Activated CD8-positive, alpha-beta T cell treated with anti-CD3 and anti-CD28 coated beads for 36 hours (primary cell): ENCODE results near the gene SAMD10. TPM values are rescaled to one million over a fixed set of nuclear protein-coding genes. Genes with fewer than 3 reads are reported as not detected.

ENCODE experiments used
- ATAC-seq: fragments of 200-7000 bp; cut with Tn5 transposase; one replicate; pipeline ENCODE4 v1.10.0; 2021; ENCODE audit warnings: mild to moderate bottlenecking, moderate library complexity
- CTCF ChIA-PET: fragments of 350-600 bp; sonication (Branson Sonifier 250); formaldehyde crosslinking; loops from one replicate; lab custom pipeline; 2021; ENCODE audit warnings: antibody characterized with exemption; lab: Charles Lee
- POLR2A ChIA-PET: fragments of 350-600 bp; sonication (Branson Sonifier 250); formaldehyde crosslinking; loops from one replicate; lab custom pipeline; 2021; ENCODE audit warnings: antibody characterized with exemption; lab: Charles Lee
- DNase-seq: peaks from one replicate; pipeline ENCODE4 v3.0.0-alpha.2; 2020
- H3K27ac Mint-ChIP-seq: one replicate; pipeline ENCODE4 v1.8.0; 2021; ENCODE audit warnings: mild to moderate bottlenecking, mixed read lengths
- H3K27me3 Mint-ChIP-seq: one replicate; pipeline ENCODE4 v1.8.0; 2021; ENCODE audit warnings: mixed read lengths
- H3K36me3 Mint-ChIP-seq: one replicate; pipeline ENCODE4 v1.8.0; 2021; ENCODE audit warnings: low read depth, mixed read lengths
- H3K4me1 Mint-ChIP-seq: one replicate; pipeline ENCODE4 v1.8.0; 2021; ENCODE audit warnings: low read depth, mixed read lengths
- H3K4me3 Mint-ChIP-seq: one replicate; pipeline ENCODE4 v1.8.0; 2021; ENCODE audit warnings: mild to moderate bottlenecking, moderate library complexity, mixed read lengths
- H3K9me3 Mint-ChIP-seq: one replicate; pipeline ENCODE4 v1.8.0; 2021; ENCODE audit warnings: mixed read lengths
- intact Hi-C: fragments of 100-400 bp; cut with micrococcal nuclease; formaldehyde crosslinking; loops from one replicate; pipeline ENCODE4 v1.10.0; 2022
- total RNA-seq, 2 experiments: library from RNA; stranded (reverse); gene quantifications; one replicate each; pipeline ENCODE4 v1.2.3, GENCODE V29; 2021
- TF ChIP-seq, protein P1 (sequence below): fragments of 200-600 bp; IDR thresholded peaks from one replicate; pipeline ENCODE4 v1.8.0; 2022; ENCODE audit warnings: antibody characterized with exemption, mild to moderate bottlenecking

SAMD10 gene
- 10 to 100 TPM; 17.4 to 17.5 TPM for total RNA-seq

DNA sequence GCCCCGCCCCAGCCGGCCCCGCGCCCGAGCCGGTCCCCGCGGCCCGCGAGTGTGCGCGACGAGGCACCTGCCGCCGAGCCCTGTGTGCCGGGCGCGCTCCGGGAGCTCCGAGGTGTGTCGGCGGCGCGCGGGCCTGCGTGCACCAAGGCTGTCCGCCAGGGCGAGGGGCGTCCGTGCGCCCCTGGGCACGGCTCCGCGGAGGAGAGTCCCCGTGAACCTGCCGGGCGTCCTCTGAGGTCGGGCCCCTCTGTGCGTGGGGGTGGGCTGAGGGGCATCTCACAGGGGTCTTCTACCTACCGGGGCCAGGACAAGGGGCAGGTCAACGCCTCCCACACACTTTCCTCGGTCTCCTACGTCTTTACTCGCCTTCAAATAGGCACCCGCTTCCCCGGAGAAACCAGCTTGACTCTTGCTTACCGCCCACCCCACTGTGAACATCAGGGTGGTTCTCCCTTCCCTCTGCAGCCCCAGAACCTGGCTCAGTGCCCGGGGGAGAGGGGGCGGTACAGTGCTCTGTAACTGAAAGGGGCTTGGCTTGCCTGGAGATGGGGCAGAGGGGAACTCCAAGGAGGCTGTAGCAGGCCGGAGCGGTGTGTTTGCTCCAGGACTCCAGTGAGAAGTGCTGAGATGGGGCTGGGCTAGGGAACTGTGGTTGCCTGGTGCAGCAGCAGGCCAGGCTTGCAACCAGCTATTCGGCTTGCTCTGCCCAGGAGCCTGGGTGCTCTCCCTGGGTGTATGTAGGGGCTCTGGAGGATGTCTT lies at the start of gene SAMD10:
Gene SAMD10, minus strand, starts transcription at position 86 of the 760 bp plus-strand sequence. CDS start 175 bp downstream, outside the sequence.
- Mint-ChIP-seq H3K27me3 (no peaks in the 10 kb centered on the region), H3K27ac (peak within 1 kb of the TSS; percentile 98), H3K9me3 (no peaks in the 10 kb centered on the region), H3K36me3 (peaks cover 33% of the 10 kb centered on the region), H3K4me1 (peaks cover 60% of the 10 kb centered on the region), H3K4me3 (peak within 1 kb of the TSS; percentile 87)
- DNase-seq (peak; percentile 98), ATAC-seq (peak; percentile 63)
- ChIA-PET POLR2A (interaction anchor here (0.8 to 4.9 kb wide), 15 partner anchors 9 to 338 kb away, joined by 3 to 51 read pairs (median 3); partner anchors contain the start of genes C20orf204, UCKL1 and ZNF512B), CTCF (interaction anchor here (0.7 to 4.2 kb wide), 16 partner anchors 11 to 442 kb away, joined by 3 to 88 read pairs (median 4); partner anchors contain the start of genes C20orf204, LKAAEAR1, OPRL1 and PTK6)
- TF ChIP-seq, protein P1, sequence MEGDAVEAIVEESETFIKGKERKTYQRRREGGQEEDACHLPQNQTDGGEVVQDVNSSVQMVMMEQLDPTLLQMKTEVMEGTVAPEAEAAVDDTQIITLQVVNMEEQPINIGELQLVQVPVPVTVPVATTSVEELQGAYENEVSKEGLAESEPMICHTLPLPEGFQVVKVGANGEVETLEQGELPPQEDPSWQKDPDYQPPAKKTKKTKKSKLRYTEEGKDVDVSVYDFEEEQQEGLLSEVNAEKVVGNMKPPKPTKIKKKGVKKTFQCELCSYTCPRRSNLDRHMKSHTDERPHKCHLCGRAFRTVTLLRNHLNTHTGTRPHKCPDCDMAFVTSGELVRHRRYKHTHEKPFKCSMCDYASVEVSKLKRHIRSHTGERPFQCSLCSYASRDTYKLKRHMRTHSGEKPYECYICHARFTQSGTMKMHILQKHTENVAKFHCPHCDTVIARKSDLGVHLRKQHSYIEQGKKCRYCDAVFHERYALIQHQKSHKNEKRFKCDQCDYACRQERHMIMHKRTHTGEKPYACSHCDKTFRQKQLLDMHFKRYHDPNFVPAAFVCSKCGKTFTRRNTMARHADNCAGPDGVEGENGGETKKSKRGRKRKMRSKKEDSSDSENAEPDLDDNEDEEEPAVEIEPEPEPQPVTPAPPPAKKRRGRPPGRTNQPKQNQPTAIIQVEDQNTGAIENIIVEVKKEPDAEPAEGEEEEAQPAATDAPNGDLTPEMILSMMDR, result peak; percentile 32
- intact Hi-C loops, result loop anchor here (10.0 kb wide), 2 partner anchors 55 to 85 kb away; partner anchors contain the start of genes C20orf204 and TCEA2

- H3K36me3 Mint-ChIP-seq, result peaks cover 34% of the 10 kb centered on the region
Observed at GRCh38 chr20:64027981-64028685, 48.7 kb upstream of the SAMD10 start.

DNA sequence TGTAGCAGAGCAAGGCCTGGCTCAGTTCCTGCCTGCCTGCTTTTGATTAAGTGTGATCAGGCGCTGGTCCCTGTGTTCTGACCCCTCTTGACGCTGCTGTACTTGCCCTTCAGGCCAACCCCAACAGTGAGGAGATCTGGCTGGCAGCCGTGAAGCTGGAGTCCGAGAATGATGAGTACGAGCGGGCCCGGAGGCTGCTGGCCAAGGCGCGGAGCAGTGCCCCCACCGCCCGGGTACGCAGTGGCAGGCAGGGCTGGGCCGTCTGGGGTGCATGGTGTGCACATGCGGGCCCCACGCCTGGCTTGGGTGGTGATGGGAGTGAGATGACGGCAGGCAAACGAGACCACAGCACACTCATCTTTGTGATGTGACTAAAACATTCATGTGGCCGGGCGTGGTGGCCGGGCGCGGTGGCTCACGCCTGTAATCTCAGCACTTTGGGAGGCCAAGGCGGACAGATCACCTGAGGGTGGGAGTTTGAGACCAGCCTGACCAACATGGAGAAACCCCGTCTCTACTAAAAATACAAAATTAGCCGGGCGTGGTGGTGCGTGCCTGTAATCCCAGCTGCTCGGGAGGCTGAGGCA lies 46.5 kb upstream of the SAMD10 start:
- no peaks in the 10 kb centered on the region for H3K9me3 Mint-ChIP-seq
- no peak overlapping the region for H3K4me3 Mint-ChIP-seq
- ATAC-seq (no peak), DNase-seq (no peak)
- H3K27me3 Mint-ChIP-seq, result no peaks in the 10 kb centered on the region
- ChIA-PET POLR2A (no interaction called here), CTCF (interaction anchor here (1.5 kb wide), 1 partner anchor 32 kb away, joined by 3 read pairs; no protein-coding TSS in a partner anchor)
- intact Hi-C loops, result no loop called here
- H3K27ac Mint-ChIP-seq, result no peak overlapping the region
- H3K36me3 Mint-ChIP-seq, result peaks cover 49% of the 10 kb centered on the region
- H3K4me1 Mint-ChIP-seq, result no peaks in the 10 kb centered on the region
- TF ChIP-seq, protein P1, result no peak

More at GRCh38 chr20:64027981-64028685, 48.7 kb upstream of the SAMD10 start:
- Mint-ChIP-seq H3K4me3 (no peak overlapping the region), H3K9me3 (no peaks in the 10 kb centered on the region), H3K4me1 (no peaks in the 10 kb centered on the region), H3K27ac (no peak overlapping the region), H3K27me3 (no peaks in the 10 kb centered on the region)
- ChIA-PET POLR2A (no interaction called here), CTCF (interaction anchor here (1.6 kb wide), 1 partner anchor 11 kb away, joined by 8 read pairs; no protein-coding TSS in a partner anchor)
- no peak for ATAC-seq
- intact Hi-C loops, result no loop called here
- TF ChIP-seq, protein P1, result no peak
- no peak for DNase-seq

GRCh38 chr20:64025101-64025825 lies 45.8 kb upstream of the SAMD10 start:
- ChIA-PET CTCF (no interaction called here), POLR2A (interaction anchor here (1.0 kb wide), 1 partner anchor 119 kb away, joined by 3 read pairs; no protein-coding TSS in a partner anchor)
- H3K27ac Mint-ChIP-seq, result no peak overlapping the region
- no peak overlapping the region for H3K4me3 Mint-ChIP-seq
- intact Hi-C loops, result no loop called here
- H3K27me3 Mint-ChIP-seq, result no peaks in the 10 kb centered on the region
- no peak for DNase-seq
- TF ChIP-seq, protein P1, result no peak
- ATAC-seq, result no peak
- no peaks in the 10 kb centered on the region for H3K9me3 Mint-ChIP-seq
- peaks cover 46% of the 10 kb centered on the region for H3K36me3 Mint-ChIP-seq
- no peaks in the 10 kb centered on the region for H3K4me1 Mint-ChIP-seq
